HepG2 (cell line): Measurements from ENCODE around the gene SLC25A22.

ENCODE experiments used
- CAMTA2 ChIP-seq: sonication (generic); formaldehyde crosslinking; IDR thresholded peaks from 2 replicates; pipeline ENCODE4 v1.4.0; 2020; ENCODE audit warnings: mild to moderate bottlenecking, missing genetic modification reagents, borderline replicate concordance
- EP300 ChIP-seq, 3 experiments: sonication (generic) in 1 of 3; formaldehyde crosslinking in 1 of 3; IDR thresholded peaks; 2 replicates each; pipeline versions ENCODE4 v1.5.1 to v1.6.1; 2011 to 2020; ENCODE audit warnings: low read depth in 2 of 3, low read length in 2 of 3, borderline replicate concordance in 1 of 3, improper control_type of control experiment in 1 of 3, mild to moderate bottlenecking in 1 of 3, missing genetic modification reagents in 1 of 3, moderate library complexity in 1 of 3
- PREB ChIP-seq: sonication (generic); formaldehyde crosslinking; IDR thresholded peaks from 2 replicates; pipeline ENCODE4 v1.4.0; 2020; ENCODE audit warnings: missing genetic modification reagents
- ZFP36 ChIP-seq: fragments of 150-350 bp; IDR thresholded peaks from 2 replicates; pipeline ENCODE4 v1.6.1; 2018; ENCODE audit warnings: borderline replicate concordance, low read length, low read depth; ENCODE audit not compliant: partially characterized antibody
- ZNF33B ChIP-seq: sonication (generic); formaldehyde crosslinking; IDR thresholded peaks from 2 replicates; pipeline ENCODE4 v1.5.1; 2020; ENCODE audit warnings: mild to moderate bottlenecking, missing genetic modification reagents

GRCh38 chr11:788009-788640 lies 10.0 kb downstream of the SLC25A22 start:
- TF ChIP-seq CAMTA2, result no peak
- no peak for TF ChIP-seq PREB
- TF ChIP-seq ZNF33B (CRISPR knock-in tag), result no peak
- no peak for TF ChIP-seq ZFP36
- no peak for TF ChIP-seq EP300 (IDR thresholded peaks at IDR 0.05; ENCODE audit: low read depth in 2 of 2, low read length in 2 of 2)
- TF ChIP-seq EP300 (CRISPR knock-in tag; IDR thresholded peaks at IDR 0.05; ENCODE audit: borderline replicate concordance), result no peak
